BLaER1 treated with 17β-estradiol and CSF1 and Interleukin-3, amounts not matched to agents 10 nM and 100 nM (cell line): ENCODE measurements around the gene ATXN2.
A peak's percentile ranks its signal among the peaks of the same experiment; 100 is the strongest.

ENCODE experiments used
- H3K27ac ChIP-seq, 11 experiments: shearing (Covaris generic); formaldehyde crosslinking; 2 replicates each; pipeline ENCODE4 v1.8.1; 2022
- H3K27me3 ChIP-seq, 11 experiments: shearing (Covaris generic); formaldehyde crosslinking; 2 replicates each; pipeline ENCODE4 v1.8.1; 2022
- H3K36me3 ChIP-seq, 11 experiments: shearing (Covaris generic); formaldehyde crosslinking; 2 replicates each; pipeline ENCODE4 v1.8.1; 2022
- H3K4me1 ChIP-seq, 10 experiments: shearing (Covaris generic); formaldehyde crosslinking; 2 replicates each; pipeline ENCODE4 v1.8.1; 2022
- H3K4me2 ChIP-seq, 11 experiments: shearing (Covaris generic); formaldehyde crosslinking; 2 replicates each; pipeline ENCODE4 v1.8.1; 2022
- H3K4me3 ChIP-seq, 10 experiments: shearing (Covaris generic); formaldehyde crosslinking; 2 replicates each; pipeline ENCODE4 v1.8.1; 2022
- H3K9ac ChIP-seq, 11 experiments: shearing (Covaris generic); formaldehyde crosslinking; 2 replicates each; pipeline ENCODE4 v1.8.1; 2022
- H3K9me3 ChIP-seq, 11 experiments: shearing (Covaris generic); formaldehyde crosslinking; replicated peaks in 1 of 11; 2 replicates each; pipeline ENCODE4 v1.8.1; 2022
- H4K20me1 ChIP-seq, 11 experiments: shearing (Covaris generic); formaldehyde crosslinking; 2 replicates each; pipeline ENCODE4 v1.8.1; 2022
- Cebpa-rat ChIP-seq, 11 experiments: shearing (Covaris generic); IDR thresholded peaks; 2 replicates each; pipeline ENCODE4 v1.8.1; 2022

Gene ATXN2

GRCh38 chr12:111444314-111444924 is 154.7 kb downstream of the ATXN2 start:
- TF ChIP-seq Cebpa-rat (IDR thresholded peaks at IDR 0.05), result no peak
- Histone ChIP-seq H4K20me1 (peaks cover 81 to 100% (median 97%) of the 10 kb centered on the region in 11 experiments), H3K9ac (peak overlapping the region; percentile 39 to 80 (median 62); a peak in 18 of 22 replicates), H3K9me3 (no peaks in the 10 kb centered on the region), H3K36me3 (peaks cover 55 to 91% (median 84%) of the 10 kb centered on the region in 11 experiments), H3K4me3 (peak overlapping the region in 5 of 10 experiments; percentile 6 to 37 (median 20); a peak in 4 of 20 replicates), H3K4me1 (peaks cover 88 to 100% (median 99%) of the 10 kb centered on the region in 10 experiments), H3K27ac (peak overlapping the region; percentile 25 to 92 (median 74); a peak in 21 of 22 replicates), H3K4me2 (peak overlapping the region; percentile 93 to 100 (median 98)), H3K27me3 (no peaks in the 10 kb centered on the region)

- Histone ChIP-seq H3K27ac (peak overlapping the region; percentile 52 to 92 (median 74); a peak in 21 of 22 replicates), H3K36me3 (peaks cover 47 to 89% (median 78%) of the 10 kb centered on the region in 11 experiments), H4K20me1 (peaks cover 89 to 100% (median 97%) of the 10 kb centered on the region in 11 experiments), H3K4me1 (peaks cover 96 to 100% (median 99%) of the 10 kb centered on the region in 10 experiments), H3K9me3 (no peaks in the 10 kb centered on the region), H3K27me3 (no peaks in the 10 kb centered on the region), H3K9ac (peak overlapping the region in 10 of 11 experiments; percentile 10 to 73 (median 58); a peak in 13 of 22 replicates), H3K4me3 (no peak overlapping the region), H3K4me2 (peak overlapping the region; percentile 93 to 100 (median 98))
- TF ChIP-seq Cebpa-rat (IDR thresholded peaks at IDR 0.05), result no peak
Measured at GRCh38 chr12:111443586-111443985, 155.5 kb downstream of the ATXN2 start.

- H3K27me3 ChIP-seq, result no peaks in the 10 kb centered on the region
- H3K27ac ChIP-seq, result peak overlapping the region; percentile 52 to 92 (median 74)
- no peak overlapping the region for H3K4me3 ChIP-seq
- H3K4me2 ChIP-seq, result peak overlapping the region; percentile 93 to 100 (median 98)
- peaks cover 93 to 100% (median 97%) of the 10 kb centered on the region in 11 experiments for H4K20me1 ChIP-seq
- TF ChIP-seq Cebpa-rat (IDR thresholded peaks at IDR 0.05), result no peak
- H3K9me3 ChIP-seq, result no peaks in the 10 kb centered on the region
- peak overlapping the region in 10 of 11 experiments; percentile 15 to 73 (median 51); a peak in 18 of 22 replicates for H3K9ac ChIP-seq
- peaks cover 42 to 84% (median 73%) of the 10 kb centered on the region in 11 experiments for H3K36me3 ChIP-seq
- peaks cover 96 to 100% (median 99%) of the 10 kb centered on the region in 10 experiments for H3K4me1 ChIP-seq
Measured at GRCh38 chr12:111443086-111443485, 156.0 kb downstream of the ATXN2 start.

- Histone ChIP-seq H3K27ac (peak overlapping the region; percentile 52 to 92 (median 74)), H3K4me1 (peaks cover 97 to 100% (median 99%) of the 10 kb centered on the region in 10 experiments), H3K27me3 (no peaks in the 10 kb centered on the region)
Measured at GRCh38 chr12:111442301-111443045, 156.6 kb downstream of the ATXN2 start.

GRCh38 chr12:111441107-111441928 is 157.8 kb downstream of the ATXN2 start:
- Histone ChIP-seq H3K4me2 (peak overlapping the region; percentile 93 to 100 (median 98)), H3K9me3 (no peaks in the 10 kb centered on the region), H4K20me1 (peaks cover 97 to 100% (median 98%) of the 10 kb centered on the region in 11 experiments), H3K36me3 (peaks cover 26 to 68% (median 55%) of the 10 kb centered on the region in 11 experiments; a peak in 21 of 22 replicates), H3K4me1 (peaks cover 99 to 100% (median 100%) of the 10 kb centered on the region in 10 experiments), H3K27me3 (no peaks in the 10 kb centered on the region), H3K9ac (peak overlapping the region in 9 of 11 experiments; percentile 15 to 81 (median 62); a peak in 11 of 22 replicates), H3K4me3 (no peak overlapping the region), H3K27ac (peak overlapping the region in 8 of 11 experiments; percentile 25 to 92 (median 80); a peak in 14 of 22 replicates)
- TF ChIP-seq Cebpa-rat (IDR thresholded peaks at IDR 0.05), result no peak

More at GRCh38 chr12:111442301-111443045, 156.6 kb downstream of the ATXN2 start:
- H3K9me3 ChIP-seq, result no peaks in the 10 kb centered on the region
- no peak for TF ChIP-seq Cebpa-rat (IDR thresholded peaks at IDR 0.05)
- 0 out of 20 replicates have a peak overlapping the region, but pooled peaks of 1 of the 10 experiments have one; percentile 7 for H3K4me3 ChIP-seq
- H4K20me1 ChIP-seq, result peaks cover 93 to 100% (median 97%) of the 10 kb centered on the region in 11 experiments
- peaks cover 36 to 78% (median 67%) of the 10 kb centered on the region in 11 experiments; a peak in 21 of 22 replicates for H3K36me3 ChIP-seq
- peak overlapping the region; percentile 93 to 100 (median 98) for H3K4me2 ChIP-seq
- peak overlapping the region in 10 of 11 experiments; percentile 15 to 73 (median 51); a peak in 20 of 22 replicates for H3K9ac ChIP-seq

GRCh38 chr12:111440631-111441030 is 158.5 kb downstream of the ATXN2 start:
- TF ChIP-seq Cebpa-rat (IDR thresholded peaks at IDR 0.05), result no peak
- peak overlapping the region in 10 of 11 experiments; percentile 25 to 92 (median 83); a peak in 13 of 22 replicates for H3K27ac ChIP-seq
- H3K9ac ChIP-seq, result peak overlapping the region in 9 of 11 experiments; percentile 15 to 81 (median 62); a peak in 12 of 22 replicates
- H3K4me2 ChIP-seq, result peak overlapping the region; percentile 93 to 100 (median 98)
- H4K20me1 ChIP-seq, result peaks cover 97 to 100% (median 98%) of the 10 kb centered on the region in 11 experiments
- no peaks in the 10 kb centered on the region for H3K9me3 ChIP-seq
- no peaks in the 10 kb centered on the region for H3K27me3 ChIP-seq
- H3K36me3 ChIP-seq, result peaks cover 24 to 63% (median 48%) of the 10 kb centered on the region in 11 experiments; a peak in 21 of 22 replicates
- H3K4me3 ChIP-seq, result no peak overlapping the region
- H3K4me1 ChIP-seq, result peaks cover 99 to 100% (median 100%) of the 10 kb centered on the region in 10 experiments

- peak overlapping the region; percentile 93 to 100 (median 98) for H3K4me2 ChIP-seq
- no peaks in the 10 kb centered on the region for H3K27me3 ChIP-seq
- TF ChIP-seq Cebpa-rat (IDR thresholded peaks at IDR 0.05), result no peak
- peaks cover 97 to 100% (median 98%) of the 10 kb centered on the region in 11 experiments for H4K20me1 ChIP-seq
- H3K27ac ChIP-seq, result peak overlapping the region; percentile 25 to 92 (median 82); a peak in 18 of 22 replicates
- H3K9me3 ChIP-seq, result no peaks in the 10 kb centered on the region
- H3K4me1 ChIP-seq, result peaks cover 99 to 100% (median 100%) of the 10 kb centered on the region in 10 experiments
- H3K36me3 ChIP-seq, result peaks cover 24 to 59% (median 44%) of the 10 kb centered on the region in 11 experiments; a peak in 21 of 22 replicates
- peak overlapping the region; percentile 44 to 81 (median 66); a peak in 17 of 22 replicates for H3K9ac ChIP-seq
- H3K4me3 ChIP-seq, result peak overlapping the region in 1 of 10 experiments; percentile 3; a peak in 1 of 20 replicates
Measured at GRCh38 chr12:111440152-111440551, 159.0 kb downstream of the ATXN2 start.
